Caco-2 (cell line): ENCODE measurements around the gene USP30. TPM values are rescaled to one million over a fixed set of nuclear protein-coding genes. Genes with fewer than 3 reads are reported as not detected.
"Not testable (repeated sequence)": the region's sequence is repeated elsewhere in the genome, so short reads cannot be mapped to it uniquely, and the experiment has no call there.

Experiments used
- BruUV-seq: library from RNA; stranded (reverse); fragments of 400-500 nt; replicated peaks from 2 replicates; lab custom pipeline; 2021; lab: Mats Ljungman, UMichigan
- CTCF ChIA-PET: fragments of 300-600 bp; sonication (Branson Sonifier 250); formaldehyde crosslinking; loops from one replicate; lab custom pipeline; 2022; ENCODE audit warnings: antibody characterized with exemption; lab: Charles Lee
- POLR2A ChIA-PET: fragments of 300-600 bp; sonication (Branson Sonifier 250); formaldehyde crosslinking; loops from one replicate; lab custom pipeline; 2022; ENCODE audit warnings: antibody characterized with exemption; lab: Charles Lee
- DNase-seq, 2 experiments: peaks; one replicate each; pipeline versions ENCODE4 v3.0.0 to v3.0.0-alpha.2; 2020 to 2022
- H3K27me3 ChIP-seq: replicated peaks from 2 replicates; pipeline ENCODE4 v1.6.0; 2011; ENCODE audit warnings: low read length; ENCODE audit not compliant: control insufficient read depth, insufficient read depth
- H3K36me3 ChIP-seq: 2 replicates; pipeline ENCODE4 v1.5.1; 2011; ENCODE audit warnings: low read length; ENCODE audit not compliant: control insufficient read depth, insufficient read depth
- H3K4me1 ChIP-seq: fragments of 250-450 bp; sonication (Bioruptor Pico); 2 replicates; pipeline ENCODE4 v1.5.1; 2020; ENCODE audit warnings: mild to moderate bottlenecking
- H3K4me3 ChIP-seq: 2 replicates; pipeline ENCODE4 v1.5.1; 2011; ENCODE audit warnings: low read depth, mild to moderate bottlenecking, control low read depth, low read length
- H3K9me3 ChIP-seq: fragments of 250-450 bp; sonication (Bioruptor Pico); 2 replicates; pipeline ENCODE4 v1.5.1; 2020; ENCODE audit warnings: mild to moderate bottlenecking, moderate library complexity
- H3K27ac Mint-ChIP-seq: one replicate; pipeline ENCODE4 v1.8.0; 2022; ENCODE audit warnings: mixed read lengths; ENCODE audit not compliant: unreplicated experiment
- H3K27me3 Mint-ChIP-seq: one replicate; pipeline ENCODE4 v1.8.0; 2022; ENCODE audit warnings: mixed read lengths; ENCODE audit not compliant: insufficient read depth, unreplicated experiment
- H3K36me3 Mint-ChIP-seq: one replicate; pipeline ENCODE4 v1.8.0; 2022; ENCODE audit warnings: mild to moderate bottlenecking, mixed read lengths; ENCODE audit not compliant: insufficient read depth, unreplicated experiment
- H3K4me1 Mint-ChIP-seq: one replicate; pipeline ENCODE4 v1.8.0; 2022; ENCODE audit warnings: low read depth, mixed read lengths; ENCODE audit not compliant: unreplicated experiment
- H3K4me3 Mint-ChIP-seq: one replicate; pipeline ENCODE4 v1.8.0; 2022; ENCODE audit warnings: mild to moderate bottlenecking, moderate library complexity, mixed read lengths; ENCODE audit not compliant: unreplicated experiment
- H3K9me3 Mint-ChIP-seq: one replicate; pipeline ENCODE4 v1.8.0; 2022; ENCODE audit warnings: mixed read lengths; ENCODE audit not compliant: unreplicated experiment
- intact Hi-C: fragments of 100-400 bp; cut with micrococcal nuclease; formaldehyde crosslinking; loops from one replicate; pipeline ENCODE4 v1.10.0; 2022; ENCODE audit not compliant: unreplicated experiment
- total RNA-seq: library from RNA; stranded (reverse); gene quantifications from 2 replicates; pipeline ENCODE4 v1.2.3, GENCODE V29; 2022
- TF ChIP-seq, protein P1 (sequence below), 2 experiments: fragments of 200-600 bp in 1 of 2; IDR thresholded peaks; 1 replicate in 1 of 2; 2 replicates in 1 of 2; pipeline versions ENCODE4 v1.5.1 to v1.8.0; 2011 to 2022; ENCODE audit warnings: antibody characterized with exemption in 1 of 2, control low read depth in 1 of 2, inconsistent platforms in 1 of 2, low read depth in 1 of 2, low read length in 1 of 2, mild to moderate bottlenecking in 1 of 2, moderate library complexity in 1 of 2; ENCODE audit not compliant: insufficient read depth in 1 of 2, severe bottlenecking in 1 of 2, unreplicated experiment in 1 of 2

Gene USP30
- total RNA-seq, 1 experiment from 2014 or later: 11.9 TPM

DNA sequence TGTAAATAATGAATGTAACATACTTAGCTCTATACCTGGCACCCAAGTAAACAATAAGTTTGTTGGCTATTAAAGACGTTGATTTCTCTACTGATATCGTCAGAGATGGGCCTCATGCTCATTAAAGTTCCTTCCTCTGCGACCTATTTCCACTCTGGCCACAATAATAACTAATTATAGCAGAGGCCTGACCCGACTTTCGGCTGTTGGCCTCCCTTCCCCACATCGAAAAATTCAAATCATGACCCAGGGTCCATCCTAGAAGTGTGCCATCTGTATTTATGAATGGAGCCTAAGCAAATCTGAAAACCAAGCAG, 321 bp upstream of the USP30 start:
- peaks cover 10% of the 10 kb centered on the region for H3K4me1 Mint-ChIP-seq
- no peaks in the 10 kb centered on the region for H3K36me3 Mint-ChIP-seq
- DNase-seq: no peak
- peak overlapping the region; percentile 96 for H3K4me3 Mint-ChIP-seq
- peak overlapping the region; percentile 75 for H3K4me3 ChIP-seq
- intact Hi-C loops: loop anchor here (2.0 kb wide), 1 partner anchor 41 kb away; the partner anchor contains the start of gene ALKBH2
- no peaks in the 10 kb centered on the region for H3K27me3 Mint-ChIP-seq
- H3K9me3 ChIP-seq: no peaks in the 10 kb centered on the region
- no peaks in the 10 kb centered on the region for H3K36me3 ChIP-seq
- TF ChIP-seq, protein P1, sequence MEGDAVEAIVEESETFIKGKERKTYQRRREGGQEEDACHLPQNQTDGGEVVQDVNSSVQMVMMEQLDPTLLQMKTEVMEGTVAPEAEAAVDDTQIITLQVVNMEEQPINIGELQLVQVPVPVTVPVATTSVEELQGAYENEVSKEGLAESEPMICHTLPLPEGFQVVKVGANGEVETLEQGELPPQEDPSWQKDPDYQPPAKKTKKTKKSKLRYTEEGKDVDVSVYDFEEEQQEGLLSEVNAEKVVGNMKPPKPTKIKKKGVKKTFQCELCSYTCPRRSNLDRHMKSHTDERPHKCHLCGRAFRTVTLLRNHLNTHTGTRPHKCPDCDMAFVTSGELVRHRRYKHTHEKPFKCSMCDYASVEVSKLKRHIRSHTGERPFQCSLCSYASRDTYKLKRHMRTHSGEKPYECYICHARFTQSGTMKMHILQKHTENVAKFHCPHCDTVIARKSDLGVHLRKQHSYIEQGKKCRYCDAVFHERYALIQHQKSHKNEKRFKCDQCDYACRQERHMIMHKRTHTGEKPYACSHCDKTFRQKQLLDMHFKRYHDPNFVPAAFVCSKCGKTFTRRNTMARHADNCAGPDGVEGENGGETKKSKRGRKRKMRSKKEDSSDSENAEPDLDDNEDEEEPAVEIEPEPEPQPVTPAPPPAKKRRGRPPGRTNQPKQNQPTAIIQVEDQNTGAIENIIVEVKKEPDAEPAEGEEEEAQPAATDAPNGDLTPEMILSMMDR (IDR thresholded peaks at IDR 0.05; ENCODE audit: insufficient read depth in 1 of 2, low read depth in 1 of 2, low read length in 1 of 2, severe bottlenecking in 1 of 2, unreplicated experiment in 1 of 2): no peak
- POLR2A ChIA-PET: no interaction called here
- no peaks in the 10 kb centered on the region for H3K9me3 Mint-ChIP-seq
- CTCF ChIA-PET: no interaction called here
- peak overlapping the region; percentile 88 for H3K27ac Mint-ChIP-seq
- no TSS peak for BruUV-seq
- H3K27me3 ChIP-seq: no peaks in the 10 kb centered on the region
- 0 out of 2 replicates have a peak, but pooled peaks cover 9% of the 10 kb centered on the region for H3K4me1 ChIP-seq

DNA sequence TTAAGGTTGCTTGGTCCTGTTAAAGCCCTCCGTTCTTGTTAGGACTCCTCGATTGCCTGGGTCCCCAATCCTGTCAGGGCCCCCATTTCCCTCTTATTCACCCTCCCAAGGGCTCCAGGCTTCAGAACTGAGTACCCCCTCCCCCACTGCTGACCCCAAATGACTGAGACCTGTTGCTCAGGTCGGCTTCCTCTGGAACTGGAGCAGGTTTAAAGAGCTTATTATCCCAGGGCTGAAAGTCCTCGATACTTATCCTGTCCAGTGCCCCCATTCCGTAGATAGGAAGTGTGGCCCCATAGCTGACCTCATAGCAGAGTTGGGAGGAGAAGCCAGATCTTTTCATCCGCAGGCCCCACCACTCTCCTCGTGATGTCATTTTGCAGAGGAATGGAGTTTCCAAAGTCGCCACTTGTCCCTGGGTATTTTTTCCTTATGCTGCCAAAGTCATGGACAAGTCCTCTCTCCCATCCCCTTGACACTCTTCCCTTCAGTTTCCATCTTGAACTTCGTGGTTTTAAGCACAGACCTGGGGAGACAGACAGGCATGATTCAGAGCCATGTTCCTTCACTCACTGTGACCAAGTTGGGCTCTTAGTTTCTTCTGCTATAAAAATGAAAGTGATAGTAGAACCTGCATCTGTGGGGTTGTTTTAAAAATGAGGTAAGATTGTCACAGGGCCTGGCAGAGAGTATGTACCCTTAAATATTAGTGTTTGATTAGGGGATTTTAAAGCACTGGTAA, 1.2 kb downstream of the USP30 start:
- Histone ChIP-seq H3K4me1 (0 out of 2 replicates have a peak, but pooled peaks cover 9% of the 10 kb centered on the region), H3K9me3 (no peaks in the 10 kb centered on the region), H3K36me3 (no peaks in the 10 kb centered on the region), H3K27me3 (no peaks in the 10 kb centered on the region), H3K4me3 (peak overlapping the region; percentile 75)
- ChIA-PET CTCF (no interaction called here), POLR2A (no interaction called here)
- H3K27ac Mint-ChIP-seq: peak overlapping the region; percentile 88
- no peaks in the 10 kb centered on the region for H3K36me3 Mint-ChIP-seq
- peaks cover 10% of the 10 kb centered on the region for H3K4me1 Mint-ChIP-seq
- BruUV-seq: TSS peak; percentile 34
- intact Hi-C loops: loop anchor here (2.0 kb wide), 1 partner anchor 39 kb away; the partner anchor contains the start of gene ALKBH2
- TF ChIP-seq, protein P1 (IDR thresholded peaks at IDR 0.05; ENCODE audit: insufficient read depth in 1 of 2, low read depth in 1 of 2, low read length in 1 of 2, severe bottlenecking in 1 of 2, unreplicated experiment in 1 of 2): no peak
- DNase-seq: no peak
- H3K4me3 Mint-ChIP-seq: peak overlapping the region; percentile 96
- H3K9me3 Mint-ChIP-seq: no peaks in the 10 kb centered on the region
- H3K27me3 Mint-ChIP-seq: no peaks in the 10 kb centered on the region

DNA sequence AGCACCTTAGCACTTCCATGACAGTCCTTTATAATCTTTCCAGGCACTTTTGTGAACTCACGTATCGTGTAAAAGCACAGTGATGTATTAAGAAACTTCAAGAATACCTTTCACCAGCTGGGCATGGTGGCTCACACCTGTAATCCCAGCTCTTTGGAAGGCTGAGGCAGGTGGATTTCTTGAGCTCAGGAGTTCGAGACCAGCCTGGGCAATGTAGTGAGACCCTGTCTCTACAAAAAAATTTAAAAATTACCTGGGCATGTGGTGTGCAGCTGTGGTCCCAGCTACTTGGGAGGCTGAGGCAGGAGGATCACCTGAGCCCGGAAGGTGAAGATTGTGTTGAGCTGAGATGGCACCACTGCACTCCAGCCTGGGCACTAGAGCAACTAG, 1.7 kb downstream of the USP30 start:
- BruUV-seq, H3K4me1 Mint-ChIP-seq, H3K36me3 Mint-ChIP-seq, H3K36me3 ChIP-seq, H3K4me1 ChIP-seq, intact Hi-C loops, POLR2A ChIA-PET, H3K27me3 Mint-ChIP-seq, H3K4me3 ChIP-seq, H3K9me3 ChIP-seq, H3K9me3 Mint-ChIP-seq, H3K27me3 ChIP-seq, DNase-seq: not testable (repeated sequence)
- CTCF ChIA-PET: interaction anchor here (0.6 to 1.0 kb wide), 2 partner anchors 39 to 724 kb away, joined by 3 read pairs; partner anchors contain the start of gene ALKBH2
- Mint-ChIP-seq H3K27ac (peak overlapping the region; percentile 88), H3K4me3 (peak overlapping the region; percentile 96)
